ENCODE measurements around the gene SFT2D3.
"Not testable (repeated sequence)": the region's sequence is repeated elsewhere in the genome, so short reads cannot be mapped to it uniquely, and the experiment has no call there.

The SFT2D3 gene

DNA sequence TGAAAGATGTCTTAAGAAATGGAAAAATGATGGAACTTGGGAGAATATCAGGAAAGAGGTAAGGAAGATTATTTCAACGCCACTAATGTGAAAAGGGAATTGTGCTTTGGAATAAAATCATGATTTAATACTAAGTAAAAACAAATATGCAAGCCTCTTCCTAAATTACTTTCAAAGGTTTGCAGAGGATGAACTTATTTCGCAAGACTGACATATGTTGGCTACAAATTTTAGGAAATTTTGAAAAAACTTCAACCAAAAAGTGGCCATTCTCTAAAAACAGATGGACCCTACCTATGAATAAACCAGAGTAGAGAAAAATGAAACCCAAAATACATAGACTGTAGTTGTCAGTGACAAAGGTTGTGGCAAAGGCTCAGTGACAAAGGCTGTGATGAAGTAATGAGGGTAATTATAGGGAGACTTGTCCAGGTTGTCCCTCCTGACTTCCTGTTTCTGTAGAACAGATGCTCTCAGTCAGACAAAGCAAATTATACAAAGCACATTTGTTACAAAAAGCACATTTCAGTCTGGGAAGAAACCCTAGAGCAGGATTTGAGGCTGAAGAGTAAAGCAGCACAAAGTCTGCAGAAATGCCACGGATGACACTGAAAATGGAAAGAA lies 39.5 kb downstream of the SFT2D3 start:
- DNase-seq (ENCODE audit: low read depth in 2 of 2): no peak

DNA sequence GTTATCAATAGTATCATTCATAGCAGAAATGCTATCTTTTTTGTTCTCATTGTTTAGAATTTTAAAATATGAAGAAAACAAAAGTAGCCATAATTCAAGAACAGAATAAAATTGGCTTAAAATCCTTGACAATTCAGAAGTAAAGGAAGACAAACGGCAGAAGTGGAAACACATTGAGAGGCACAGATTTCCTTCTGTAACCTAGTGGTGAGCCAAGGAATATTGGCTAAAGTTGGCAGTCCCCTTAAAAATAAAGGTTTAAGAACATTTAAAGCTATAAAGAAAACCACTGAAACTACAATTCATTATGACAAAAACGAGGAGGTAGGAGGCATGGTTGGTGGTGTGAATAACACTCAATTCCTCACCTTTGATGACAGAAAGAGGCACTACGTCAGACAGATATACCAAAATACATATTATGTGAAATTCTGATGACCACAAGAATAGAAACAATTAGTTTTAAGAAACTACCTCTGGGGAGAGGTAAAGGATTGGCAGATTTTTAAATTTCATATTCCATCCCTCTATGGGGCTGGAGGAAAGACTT lies 42.3 kb downstream of the SFT2D3 start:
- DNase-seq (ENCODE audit: low read depth in 2 of 2): no peak

DNA sequence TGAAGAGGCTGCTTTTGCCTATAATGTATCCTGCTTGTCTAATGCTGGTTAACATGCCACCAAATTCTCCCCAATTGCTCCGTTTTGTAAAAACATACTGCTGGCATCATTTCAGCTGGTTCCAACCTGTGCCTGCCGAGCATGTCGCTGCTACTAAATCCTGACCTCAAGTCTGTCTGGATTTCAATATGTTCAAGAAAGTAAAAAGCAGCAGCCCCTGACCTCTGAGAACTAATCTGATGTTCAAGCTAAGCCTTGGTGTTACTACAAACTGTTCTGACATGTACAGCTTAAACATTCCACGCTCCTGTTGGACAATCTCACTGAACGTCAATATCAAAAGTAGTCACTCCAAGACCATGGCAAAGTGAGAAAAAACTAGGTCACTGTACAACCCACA lies 46.3 kb downstream of the SFT2D3 start:
- no peak for DNase-seq (ENCODE audit: low read depth in 2 of 2)

GRCh38 chr2:127749537-127749936 lies 48.2 kb downstream of the SFT2D3 start:
- not testable (repeated sequence) for DNase-seq (ENCODE audit: low read depth in 2 of 2)

GRCh38 chr2:127753374-127753773 lies 52.1 kb downstream of the SFT2D3 start:
- DNase-seq (ENCODE audit: low read depth in 2 of 2): no peak

DNA sequence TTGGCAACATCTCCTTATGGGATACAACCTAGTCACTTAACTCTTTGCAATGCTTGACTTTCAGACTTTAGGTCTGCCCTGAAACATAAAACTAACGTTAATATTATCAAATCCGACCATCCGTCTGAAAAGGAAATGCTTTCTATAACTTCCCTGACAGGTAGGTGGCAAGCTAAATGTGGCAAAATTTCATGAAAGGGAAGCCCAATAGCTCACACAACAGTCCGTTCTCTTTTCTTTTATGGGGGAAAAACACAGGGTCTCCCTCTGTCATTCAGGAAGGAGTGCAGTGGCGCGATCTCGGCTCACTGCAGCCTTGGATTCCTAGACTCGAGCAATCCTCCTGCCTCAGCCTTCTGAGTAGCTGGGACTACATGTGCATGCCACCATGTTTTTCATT lies 52.9 kb downstream of the SFT2D3 start:
- DNase-seq (ENCODE audit: low read depth in 2 of 2): no peak

Measured in stimulated activated CD8-positive, alpha-beta memory T cell treated with anti-CD3 and anti-CD28 coated beads, Interleukin-2, amount 100 ng/mL, for 48 hours (primary cell).